DND-41 (cell line): Measurements from ENCODE around the gene SDCCAG8.

Experiments used
- ATAC-seq: fragments of 200-7000 bp; cut with Tn5 transposase; 3 replicates; pipeline ENCODE4 v1.9.1; 2021; ENCODE audit warnings: low read depth; ENCODE audit not compliant: insufficient read depth
- DNase-seq: peaks from one replicate; pipeline ENCODE4 v3.0.0-alpha.2; 2020
- H2AFZ ChIP-seq: 2 replicates; pipeline ENCODE4 v1.6.0; 2012; ENCODE audit warnings: low read depth, low read length
- H3K27ac ChIP-seq: 2 replicates; pipeline ENCODE4 v1.5.1; 2012; ENCODE audit warnings: low read length, inconsistent platforms
- H3K27me3 ChIP-seq: fragments of 200-600 bp; sonication (generic); 2 replicates; pipeline ENCODE4 v1.6.0; 2012; ENCODE audit warnings: low read length, mild to moderate bottlenecking, inconsistent platforms; ENCODE audit not compliant: insufficient read depth, poor library complexity
- H3K36me3 ChIP-seq: 2 replicates; pipeline ENCODE4 v1.5.1; 2012; ENCODE audit warnings: low read length, inconsistent platforms; ENCODE audit not compliant: insufficient read depth
- H3K4me1 ChIP-seq: 2 replicates; pipeline ENCODE4 v1.5.1; 2012; ENCODE audit warnings: mild to moderate bottlenecking, low read length; ENCODE audit not compliant: insufficient read depth
- H3K4me2 ChIP-seq: 2 replicates; pipeline ENCODE4 v1.6.0; 2012; ENCODE audit warnings: mild to moderate bottlenecking, moderate library complexity, low read length, inconsistent platforms; ENCODE audit not compliant: insufficient read depth
- H3K4me3 ChIP-seq, 2 experiments: fragments of 200-600 bp in 1 of 2; shearing (Covaris generic) in 1 of 2; 2 replicates each; pipeline ENCODE4 v1.5.1; 2012 to 2016; ENCODE audit warnings: inconsistent platforms in 2 of 2, low read length in 2 of 2, mild to moderate bottlenecking in 2 of 2, low read depth in 1 of 2, moderate library complexity in 1 of 2
- H3K79me2 ChIP-seq: 2 replicates; pipeline ENCODE4 v1.6.0; 2012; ENCODE audit warnings: low read length, inconsistent platforms; ENCODE audit not compliant: insufficient read depth
- H3K9ac ChIP-seq: 2 replicates; pipeline ENCODE4 v1.6.0; 2012; ENCODE audit warnings: low read depth, mild to moderate bottlenecking, inconsistent platforms, low read length, moderate library complexity
- H3K9me3 ChIP-seq: 2 replicates; pipeline ENCODE4 v1.5.1; 2012; ENCODE audit warnings: low read length, moderate library complexity, mild to moderate bottlenecking, inconsistent platforms; ENCODE audit not compliant: insufficient read depth, severe bottlenecking
- H4K20me1 ChIP-seq: 2 replicates; pipeline ENCODE4 v1.6.0; 2012; ENCODE audit warnings: low read length; ENCODE audit not compliant: insufficient read depth
- CTCF ChIP-seq: IDR thresholded peaks from 2 replicates; pipeline ENCODE4 v1.5.1; 2012; ENCODE audit warnings: borderline replicate concordance, low read length, moderate library complexity, mild to moderate bottlenecking; ENCODE audit not compliant: poor library complexity, severe bottlenecking; ENCODE audit errors: extremely low read depth
- EZH2 ChIP-seq: IDR thresholded peaks from 3 replicates; pipeline ENCODE4 v1.6.1; 2012; ENCODE audit warnings: borderline replicate concordance, low read depth, mild to moderate bottlenecking, moderate library complexity, low read length, inconsistent platforms; ENCODE audit not compliant: severe bottlenecking

The SDCCAG8 gene

GRCh38 chr1:243281672-243282071, 25.8 kb downstream of the SDCCAG8 start:
- Histone ChIP-seq H2AFZ (no peak overlapping the region), H3K4me3 (no peak overlapping the region), H3K4me2 (no peak overlapping the region), H3K9ac (no peak overlapping the region), H3K9me3 (no peaks in the 10 kb centered on the region), H4K20me1 (no peaks in the 10 kb centered on the region), H3K36me3 (peaks cover 35% of the 10 kb centered on the region), H3K27ac (no peak overlapping the region), H3K4me1 (no peaks in the 10 kb centered on the region), H3K27me3 (no peaks in the 10 kb centered on the region), H3K79me2 (no peaks in the 10 kb centered on the region)
- no peak for ATAC-seq
- DNase-seq = no peak
- no peak for TF ChIP-seq CTCF
- no peak for TF ChIP-seq EZH2

GRCh38 chr1:243286409-243287122, 30.7 kb downstream of the SDCCAG8 start:
- Histone ChIP-seq H3K9ac (no peak overlapping the region), H3K4me3 (no peak overlapping the region), H3K9me3 (no peaks in the 10 kb centered on the region), H3K27me3 (no peaks in the 10 kb centered on the region), H4K20me1 (no peaks in the 10 kb centered on the region), H3K4me2 (no peak overlapping the region), H3K36me3 (peaks cover 49% of the 10 kb centered on the region), H3K79me2 (no peaks in the 10 kb centered on the region), H2AFZ (no peak overlapping the region), H3K27ac (no peak overlapping the region), H3K4me1 (no peaks in the 10 kb centered on the region)
- TF ChIP-seq CTCF = no peak
- no peak for TF ChIP-seq EZH2
- DNase-seq (no peak), ATAC-seq (no peak)

GRCh38 chr1:243287123-243287460, 31.3 kb downstream of the SDCCAG8 start:
- no peak overlapping the region for H3K27ac ChIP-seq
- H3K27me3 ChIP-seq = no peaks in the 10 kb centered on the region
- no peaks in the 10 kb centered on the region for H3K79me2 ChIP-seq
- DNase-seq (no peak), ATAC-seq (no peak)
- no peak for TF ChIP-seq EZH2
- TF ChIP-seq CTCF = no peak
- no peak overlapping the region for H3K9ac ChIP-seq
- peaks cover 48% of the 10 kb centered on the region for H3K36me3 ChIP-seq
- H2AFZ ChIP-seq = no peak overlapping the region
- H3K9me3 ChIP-seq = no peaks in the 10 kb centered on the region
- no peak overlapping the region for H3K4me2 ChIP-seq
- H3K4me3 ChIP-seq = no peak overlapping the region
- H3K4me1 ChIP-seq = no peaks in the 10 kb centered on the region
- H4K20me1 ChIP-seq = no peaks in the 10 kb centered on the region
